Body of pancreas (tissue), 4 donors: ENCODE measurements around the gene RPH3AL. TPM values are rescaled to one million over a fixed set of nuclear protein-coding genes. Genes with fewer than 3 reads are reported as not detected.

ENCODE experiments used
- ATAC-seq: fragments of 150-250 bp; one replicate; pipeline ENCODE4 v1.9.1; 2016
- DNase-seq, 4 donors: peaks; one replicate each; pipeline ENCODE4 v3.0.0-alpha.2; 2019
- H3K27ac ChIP-seq, 4 donors: fragments of 200-600 bp; sonication (generic); 1 replicate in 3 of 4; 2 replicates in 1 of 4; pipeline versions ENCODE4 v1.5.1 to v1.6.1; 2016 to 2019; ENCODE audit warnings: mild to moderate bottlenecking in 1 of 4, mixed read lengths in 1 of 4, moderate library complexity in 1 of 4
- H3K27me3 ChIP-seq, 2 donors: fragments of 200-600 bp; sonication (generic); one replicate each; pipeline ENCODE4 v1.6.0; 2016; ENCODE audit warnings: mild to moderate bottlenecking in 1 of 2
- H3K36me3 ChIP-seq, 2 donors: fragments of 200-600 bp; sonication (generic); replicated peaks in 1 of 2; 2 replicates each; pipeline ENCODE4 v1.5.1; 2016; ENCODE audit warnings: low read depth in 2 of 2; ENCODE audit not compliant: insufficient read depth in 1 of 2
- H3K4me1 ChIP-seq: fragments of 200-600 bp; sonication (generic); one replicate; pipeline ENCODE4 v1.6.0; 2016
- H3K4me3 ChIP-seq, 2 donors: fragments of 200-600 bp; sonication (generic); 1 replicate in 1 of 2; 2 replicates in 1 of 2; pipeline ENCODE4 v1.5.1; 2016 to 2019
- H3K9me3 ChIP-seq, 3 donors: fragments of 200-600 bp; sonication (generic); 1 replicate in 2 of 3; 2 replicates in 1 of 3; pipeline ENCODE4 v1.5.1; 2016
- CTCF ChIP-seq, 7 experiments: fragments of 450-650 bp in 4 of 7; fragments of 200-600 bp in 3 of 7; sonication (generic) in 3 of 7; IDR thresholded peaks; one replicate each; pipeline ENCODE4 v1.5.1; 2016 to 2019; ENCODE audit warnings: antibody characterized with exemption in 7 of 7
- POLR2A ChIP-seq, 3 donors: fragments of 450-650 bp; IDR thresholded peaks; one replicate each; pipeline ENCODE4 v1.6.1; 2016; ENCODE audit warnings: antibody characterized with exemption in 3 of 3, mild to moderate bottlenecking in 2 of 3
- WGBS, 2 donors: methylation state at CpG; one replicate each; pipeline ENCODE4 v1.1.5; 2017; 5-methylcytosine and 5-hydroxymethylcytosine counted together
- intact Hi-C: fragments of 100-400 bp; cut with DNase I; formaldehyde crosslinking; loops from one replicate; pipeline ENCODE4 v1.15.1; 2023
- total RNA-seq, 2 donors: library from RNA; depleted of rRNA; stranded (reverse); fragments of >200 nt; gene quantifications; one replicate each; pipeline ENCODE4 v1.1.0, GENCODE V29; 2016

Gene RPH3AL
- total RNA-seq, 2 donors from 2014 or later, result 77.1 to 89.5 TPM

- TF ChIP-seq POLR2A (IDR thresholded peaks at IDR 0.05) (no peak), CTCF (IDR thresholded peaks at IDR 0.05) (no peak)
- Histone ChIP-seq H3K36me3 (peaks cover 0 to 6% of the 10 kb centered on the region in 2 donors), H3K27ac (peak overlapping the region in 1 of 4 donors; percentile 32), H3K4me1 (peaks cover 18% of the 10 kb centered on the region), H3K9me3 (no peaks in the 10 kb centered on the region), H3K27me3 (no peaks in the 10 kb centered on the region), H3K4me3 (no peak overlapping the region)
- WGBS, 2 donors, result 36 to 41% methylated on average over 14 to 16 of the region's 17 CpGs
- DNase-seq, result peak; percentile 39 to 60 (median 57)
- intact Hi-C loops, result no loop called here
- peak; percentile 73 for ATAC-seq
These were observed 53.7 kb downstream of the RPH3AL start for GRCh38 chr17:298791-299450.

- H3K36me3 ChIP-seq, result peaks cover 0 to 6% of the 10 kb centered on the region in 2 donors
- peak in 2 of 4 donors; percentile 4 to 12 for DNase-seq
- TF ChIP-seq CTCF (IDR thresholded peaks at IDR 0.05) (no peak), POLR2A (IDR thresholded peaks at IDR 0.05) (no peak)
- no peaks in the 10 kb centered on the region for H3K9me3 ChIP-seq
- H3K27me3 ChIP-seq, result no peaks in the 10 kb centered on the region
- 89 to 96% methylated on average over 8 to 10 of the region's 10 CpGs for WGBS, 2 donors
- no peak for ATAC-seq
- H3K4me1 ChIP-seq, result peaks cover 18% of the 10 kb centered on the region
- no peak overlapping the region for H3K4me3 ChIP-seq
- no peak overlapping the region for H3K27ac ChIP-seq
- intact Hi-C loops, result no loop called here
These were observed 54.8 kb downstream of the RPH3AL start for GRCh38 chr17:297758-298157.

- H3K27ac ChIP-seq, result no peak overlapping the region
- peaks cover 0 to 4% of the 10 kb centered on the region in 2 donors for H3K36me3 ChIP-seq
- TF ChIP-seq CTCF (IDR thresholded peaks at IDR 0.05), result no peak
- no peak for TF ChIP-seq POLR2A (IDR thresholded peaks at IDR 0.05)
- ATAC-seq (no peak), DNase-seq (peak in 1 of 4 donors; percentile 10)
- H3K4me1 ChIP-seq, result peaks cover 18% of the 10 kb centered on the region
- H3K4me3 ChIP-seq, result no peak overlapping the region
- intact Hi-C loops, result no loop called here
- 87 to 91% methylated on average over 14 to 23 of the region's 23 CpGs for WGBS, 2 donors
- no peaks in the 10 kb centered on the region for H3K9me3 ChIP-seq
- H3K27me3 ChIP-seq, result no peaks in the 10 kb centered on the region
These were observed 55.5 kb downstream of the RPH3AL start for GRCh38 chr17:296906-297690.

- H3K27me3 ChIP-seq, result no peaks in the 10 kb centered on the region
These were observed 56.2 kb downstream of the RPH3AL start for GRCh38 chr17:296379-296778.

More at GRCh38 chr17:296379-296778, 56.2 kb downstream of the RPH3AL start:
- H3K27ac ChIP-seq, result no peak overlapping the region
- 89% methylated on average over 13 to 15 of the region's 15 CpGs for WGBS, 2 donors
- TF ChIP-seq CTCF (IDR thresholded peaks at IDR 0.05), result no peak
- TF ChIP-seq POLR2A (IDR thresholded peaks at IDR 0.05), result no peak
- H3K36me3 ChIP-seq, result peaks cover 0 to 4% of the 10 kb centered on the region in 2 donors
- H3K9me3 ChIP-seq, result no peaks in the 10 kb centered on the region
- ATAC-seq, result no peak
- H3K4me3 ChIP-seq, result no peak overlapping the region
- peaks cover 18% of the 10 kb centered on the region for H3K4me1 ChIP-seq
- intact Hi-C loops, result no loop called here
- peak in 1 of 4 donors; percentile 4 for DNase-seq
